H1 (cell line): Measurements from ENCODE around the gene AFF2. TPM values are rescaled to one million over a fixed set of nuclear protein-coding genes. Genes with fewer than 3 reads are reported as not detected.
A peak's percentile ranks its signal among the peaks of the same experiment; 100 is the strongest.

Experiments used
- CTCF ChIA-PET: fragments of 300-600 bp; sonication (Branson Sonifier 250); formaldehyde crosslinking; loops from one replicate; lab custom pipeline; 2021; ENCODE audit not compliant: partially characterized antibody; lab: Charles Lee
- POLR2A ChIA-PET: fragments of 300-600 bp; sonication (Branson Sonifier 250); formaldehyde crosslinking; loops from one replicate; lab custom pipeline; 2021; ENCODE audit warnings: inconsistent platforms; ENCODE audit not compliant: partially characterized antibody; lab: Charles Lee
- DNase-seq, 2 experiments: peaks; one replicate each; pipeline versions ENCODE4 v3.0.0 to v3.0.0-alpha.2; 2010 to 2022; ENCODE audit warnings: low spot score in 2 of 2, low read depth in 1 of 2, mixed read lengths in 1 of 2
- FAIRE-seq: peaks from 2 replicates; lab custom pipeline; 2011; peaks lifted over from hg19 to GRCh38; lab: Jason Lieb, UNC
- H2AFZ ChIP-seq: 2 replicates; pipeline ENCODE4 v1.8.1; 2012; ENCODE audit warnings: low read length, inconsistent platforms
- H2AK5ac ChIP-seq: 2 replicates; pipeline ENCODE4 v1.6.1; 2013; ENCODE audit warnings: low read depth, low read length
- H2BK120ac ChIP-seq: replicated peaks from 2 replicates; pipeline ENCODE3; 2013; ENCODE audit warnings: low read depth, low read length, inconsistent platforms
- H2BK12ac ChIP-seq: 2 replicates; pipeline ENCODE4 v1.6.1; 2013; ENCODE audit warnings: low read depth, low read length
- H2BK15ac ChIP-seq: 2 replicates; pipeline ENCODE4 v1.6.1; 2013; ENCODE audit warnings: low read length
- H2BK20ac ChIP-seq: 2 replicates; pipeline ENCODE4 v1.6.1; 2013; ENCODE audit warnings: low read length
- H2BK5ac ChIP-seq: 2 replicates; pipeline ENCODE4 v1.6.1; 2013; ENCODE audit warnings: low read depth, low read length
- H3K14ac ChIP-seq: 2 replicates; pipeline ENCODE4 v1.6.1; 2013; ENCODE audit warnings: inconsistent platforms; ENCODE audit not compliant: insufficient read length
- H3K18ac ChIP-seq: 2 replicates; pipeline ENCODE4 v1.6.1; 2013; ENCODE audit warnings: low read length; ENCODE audit errors: extremely low read depth
- H3K23ac ChIP-seq: 2 replicates; pipeline ENCODE4 v1.6.1; 2013; ENCODE audit warnings: inconsistent platforms; ENCODE audit not compliant: insufficient read length
- H3K23me2 ChIP-seq: 2 replicates; pipeline ENCODE4 v1.6.1; 2013; ENCODE audit warnings: low read depth, low read length
- H3K27ac ChIP-seq: 2 replicates; pipeline ENCODE4 v1.6.1; 2011; ENCODE audit warnings: low read depth, low read length, inconsistent platforms
- H3K27me3 ChIP-seq, 4 experiments: replicated peaks in 1 of 4; 1 replicate in 1 of 4; 2 replicates in 3 of 4; pipeline versions ENCODE4 v1.6.1 to v1.8.1; 2011 to 2013; ENCODE audit warnings: low read length in 3 of 4, mild to moderate bottlenecking in 3 of 4, inconsistent platforms in 2 of 4, mixed read lengths in 2 of 4, moderate library complexity in 1 of 4; ENCODE audit not compliant: control insufficient read depth in 3 of 4, insufficient read depth in 3 of 4; ENCODE audit errors: extremely low read depth in 1 of 4
- H3K36me3 ChIP-seq, 4 experiments: 2 replicates each; pipeline versions ENCODE4 v1.6.1 to v1.8.1; 2011 to 2013; ENCODE audit warnings: mild to moderate bottlenecking in 4 of 4, low read length in 3 of 4, moderate library complexity in 2 of 4, control low read depth in 1 of 4, inconsistent platforms in 1 of 4; ENCODE audit not compliant: insufficient read depth in 4 of 4, control insufficient read depth in 2 of 4
- H3K4ac ChIP-seq: replicated peaks from 2 replicates; pipeline ENCODE3; 2013; ENCODE audit warnings: low read length, low read depth, mixed read lengths, inconsistent platforms; ENCODE audit not compliant: insufficient read length
- H3K4me1 ChIP-seq, 4 experiments: replicated peaks in 1 of 4; 1 replicate in 1 of 4; 2 replicates in 3 of 4; pipeline versions ENCODE4 v1.6.1 to v1.8.1; 2011 to 2013; ENCODE audit warnings: low read length in 3 of 4, inconsistent platforms in 2 of 4, mixed read lengths in 1 of 4; ENCODE audit not compliant: insufficient read depth in 4 of 4, control insufficient read depth in 3 of 4
- H3K4me2 ChIP-seq, 2 experiments: 2 replicates each; pipeline versions ENCODE4 v1.6.1 to v1.8.1; 2011 to 2013; ENCODE audit warnings: low read depth in 2 of 2, low read length in 2 of 2, control low read depth in 1 of 2, inconsistent platforms in 1 of 2, mild to moderate bottlenecking in 1 of 2; ENCODE audit not compliant: insufficient read depth in 1 of 2
- H3K4me3 ChIP-seq, 4 experiments: fragments of 200-600, 300-600 bp in 1 of 4; sonication (generic), shearing (Covaris generic), sonication (Bioruptor Twin) in 1 of 4; 2 replicates each; pipeline versions ENCODE4 v1.5.1 to v1.8.1; 2011 to 2016; ENCODE audit warnings: low read length in 4 of 4, low read depth in 3 of 4, control low read depth in 2 of 4, inconsistent platforms in 2 of 4, mild to moderate bottlenecking in 2 of 4, mixed read lengths in 1 of 4, moderate library complexity in 1 of 4; ENCODE audit not compliant: insufficient read depth in 2 of 4; ENCODE audit errors: extremely low read depth in 1 of 4
- H3K56ac ChIP-seq: replicated peaks from 2 replicates; pipeline ENCODE3; 2013; ENCODE audit warnings: low read depth, mild to moderate bottlenecking, mixed read lengths, low read length, inconsistent platforms; ENCODE audit not compliant: insufficient read length
- H3K79me1 ChIP-seq: 2 replicates; pipeline ENCODE4 v1.6.1; 2013; ENCODE audit warnings: low read depth, low read length, control low read depth
- H3K79me2 ChIP-seq, 2 experiments: 2 replicates each; pipeline versions ENCODE4 v1.6.1 to v1.8.1; 2012 to 2013; ENCODE audit warnings: low read length in 2 of 2, mild to moderate bottlenecking in 2 of 2, inconsistent platforms in 1 of 2; ENCODE audit not compliant: insufficient read depth in 2 of 2, control insufficient read depth in 1 of 2
- H3K9ac ChIP-seq, 4 experiments: replicated peaks in 1 of 4; 1 replicate in 1 of 4; 2 replicates in 3 of 4; pipeline versions ENCODE4 v1.6.1 to v1.8.1; 2011 to 2013; ENCODE audit warnings: low read depth in 3 of 4, low read length in 3 of 4, control low read depth in 2 of 4, mild to moderate bottlenecking in 2 of 4, moderate library complexity in 2 of 4, inconsistent platforms in 1 of 4; ENCODE audit errors: extremely low read depth in 1 of 4
- H3K9me3 ChIP-seq, 2 experiments: 2 replicates each; pipeline versions ENCODE4 v1.6.1 to v1.8.1; 2012 to 2013; ENCODE audit warnings: mild to moderate bottlenecking in 2 of 2, moderate library complexity in 2 of 2, control low read depth in 1 of 2, inconsistent platforms in 1 of 2, low read depth in 1 of 2, low read length in 1 of 2, mixed read lengths in 1 of 2; ENCODE audit not compliant: insufficient read depth in 2 of 2
- H4K20me1 ChIP-seq, 2 experiments: replicated peaks in 1 of 2; 2 replicates each; pipeline versions ENCODE3 to v1.8.1; 2011 to 2013; ENCODE audit warnings: inconsistent platforms in 2 of 2, low read length in 2 of 2, mild to moderate bottlenecking in 1 of 2; ENCODE audit not compliant: insufficient read depth in 2 of 2, control insufficient read depth in 1 of 2
- H4K5ac ChIP-seq: 2 replicates; pipeline ENCODE4 v1.6.1; 2013; ENCODE audit warnings: low read length, low read depth, mixed read lengths, inconsistent platforms; ENCODE audit not compliant: insufficient read length
- H4K8ac ChIP-seq: 2 replicates; pipeline ENCODE4 v1.8.0; 2013; ENCODE audit warnings: mild to moderate bottlenecking, moderate library complexity, low read length, inconsistent platforms; ENCODE audit not compliant: insufficient read depth; ENCODE audit errors: extremely low read depth
- H4K91ac ChIP-seq: replicated peaks from 2 replicates; pipeline ENCODE3; 2013; ENCODE audit warnings: low read length, mixed read lengths, inconsistent platforms; ENCODE audit not compliant: insufficient read length
- BRCA1 ChIP-seq: IDR thresholded peaks from 2 replicates; pipeline ENCODE4 v1.6.1; 2012; ENCODE audit warnings: low read depth, low read length, improper control_type of control experiment
- CBX5 ChIP-seq: fragments of 300-800, 300-1000 bp; sonication (generic); IDR thresholded peaks from 2 replicates; pipeline ENCODE4 v1.7.1; 2016; ENCODE audit warnings: antibody characterized with exemption, low read length, low read depth
- CBX8 ChIP-seq: fragments of 300-800, 300-1000 bp; sonication (generic); IDR thresholded peaks from 2 replicates; pipeline ENCODE4 v1.7.1; 2016; ENCODE audit warnings: low read depth, low read length, borderline replicate concordance
- EGR1 ChIP-seq: IDR thresholded peaks from 2 replicates; pipeline ENCODE4 v1.6.1; 2011; ENCODE audit warnings: low read depth, low read length, borderline replicate concordance
- RAD21 ChIP-seq, 2 experiments: IDR thresholded peaks in 1 of 2; conservative IDR thresholded peaks in 1 of 2; 2 replicates each; pipeline ENCODE4 v1.6.1; 2011; ENCODE audit warnings: low read depth in 2 of 2, low read length in 2 of 2, improper control_type of control experiment in 1 of 2, inconsistent platforms in 1 of 2, mild to moderate bottlenecking in 1 of 2, moderate library complexity in 1 of 2
- RNF2 ChIP-seq: fragments of 200-900, 300-1000 bp; sonication (generic); IDR thresholded peaks from 2 replicates; pipeline ENCODE4 v1.7.1; 2016; ENCODE audit warnings: borderline replicate concordance, low read depth, mild to moderate bottlenecking, antibody characterized with exemption, low read length; ENCODE audit not compliant: poor library complexity, severe bottlenecking; ENCODE audit errors: missing control alignments
- SUZ12 ChIP-seq: fragments of 200-600 bp; sonication (generic); IDR thresholded peaks from 2 replicates; pipeline ENCODE4 v1.6.1; 2012; ENCODE audit warnings: mild to moderate bottlenecking, inconsistent platforms, low read length, moderate library complexity, mixed read lengths
- TCF12 ChIP-seq: IDR thresholded peaks from 2 replicates; pipeline ENCODE4 v1.6.1; 2011; ENCODE audit warnings: low read depth, mild to moderate bottlenecking, low read length
- WGBS, 2 experiments: shearing (Covaris generic) in 1 of 2; methylation state at CpG; one replicate each; pipeline versions ENCODE4 v1.1.6 to v1.1.7; 2013 to 2015; ENCODE audit warnings: low lambda C conversion rate in 2 of 2, mixed read lengths in 2 of 2, inconsistent platforms in 1 of 2, low coverage in 1 of 2, missing lambda C conversion rate in 1 of 2; ENCODE audit not compliant: insufficient replicate concordance in 2 of 2, insufficient coverage in 1 of 2, insufficient read length in 1 of 2; ENCODE audit errors: extremely low coverage in 1 of 2, missing lambda C conversion rate in 1 of 2; 5-methylcytosine and 5-hydroxymethylcytosine counted together
- polyA plus RNA-seq, 7 experiments: library from polyadenylated mRNA; depleted of rRNA in 3 of 7; stranded (reverse) in 5 of 7; unstranded in 2 of 7; fragments of >200 nt in 5 of 7; fragments of 200-250 nt in 2 of 7; gene quantifications; 1 replicate in 5 of 7; 2 replicates in 1 of 7; 4 replicates in 1 of 7; pipeline versions ENCODE4 v1.2.1 to v1.2.3, GENCODE V29; 2011 to 2013; ENCODE audit warnings: missing spikeins in 2 of 7, mixed read lengths in 2 of 7
- total RNA-seq: library from RNA; stranded (reverse); fragmentation: NEBNext Ultra II Directional; extraction: Animal tissue kit (Norgen Biotek cat#: 25700); gene quantifications from 2 replicates; pipeline ENCODE4 v1.2.1, GENCODE V29; 2021
- TF ChIP-seq, protein P1 (sequence below): IDR thresholded peaks from 2 replicates; pipeline ENCODE4 v1.6.1; 2011; ENCODE audit warnings: low read depth, mild to moderate bottlenecking, low read length; ENCODE audit not compliant: insufficient read depth
- TF ChIP-seq, protein P2 (sequence below), 3 experiments: IDR thresholded peaks; 1 replicate in 2 of 3; 2 replicates in 1 of 3; pipeline versions ENCODE4 v1.5.1 to v1.6.1; 2011; ENCODE audit warnings: low read length in 3 of 3, mild to moderate bottlenecking in 3 of 3, inconsistent platforms in 2 of 3, low read depth in 1 of 3, moderate library complexity in 1 of 3; ENCODE audit not compliant: insufficient read depth in 1 of 3; ENCODE audit errors: control extremely low read depth in 1 of 3

The AFF2 gene
- total and polyA plus RNA-seq, 2 of the 8 experiments (the other 6 are each of a cell fraction or from before 2014, with no cell fraction given) = 2.0 to 7.3 TPM

DNA sequence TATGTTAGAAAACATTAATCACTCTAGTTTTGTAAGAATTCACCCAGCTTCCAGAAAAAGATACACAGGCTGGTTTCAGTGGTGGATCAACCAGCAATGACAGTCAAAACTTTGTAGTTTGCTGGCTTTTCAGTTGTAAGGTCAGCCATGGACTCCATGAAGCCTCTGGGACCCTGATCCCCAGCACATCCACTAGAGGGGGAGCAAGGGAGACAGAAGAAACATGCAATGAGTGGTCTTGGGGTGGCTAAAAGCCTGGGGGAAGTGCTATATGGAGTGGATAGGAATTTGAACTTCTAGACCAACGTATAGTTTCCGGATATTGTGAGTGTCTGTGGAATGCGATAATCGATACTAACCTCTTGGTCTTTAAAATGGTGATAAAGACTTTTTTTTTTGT, 72.7 kb downstream of the AFF2 start:
- DNase-seq = no peak
- CTCF ChIA-PET = interaction anchor here (0.8 to 1.8 kb wide), 2 partner anchors 15 to 460 kb away, joined by 4 read pairs; no protein-coding TSS in a partner anchor
- TF ChIP-seq BRCA1 (no peak), TCF12 (no peak), RNF2 (no peak), SUZ12 (no peak), CBX8 (no peak), RAD21 (IDR thresholded peaks at IDR 0.05 in 1 of 2, conservative IDR thresholded peaks at IDR 0.05 in 1 of 2; ENCODE audit: low read depth in 2 of 2, low read length in 2 of 2) (peak; percentile 49 to 69), CBX5 (no peak), EGR1 (no peak)
- TF ChIP-seq, protein P1, sequence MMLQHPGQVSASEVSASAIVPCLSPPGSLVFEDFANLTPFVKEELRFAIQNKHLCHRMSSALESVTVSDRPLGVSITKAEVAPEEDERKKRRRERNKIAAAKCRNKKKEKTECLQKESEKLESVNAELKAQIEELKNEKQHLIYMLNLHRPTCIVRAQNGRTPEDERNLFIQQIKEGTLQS = no peak
- TF ChIP-seq, protein P2, sequence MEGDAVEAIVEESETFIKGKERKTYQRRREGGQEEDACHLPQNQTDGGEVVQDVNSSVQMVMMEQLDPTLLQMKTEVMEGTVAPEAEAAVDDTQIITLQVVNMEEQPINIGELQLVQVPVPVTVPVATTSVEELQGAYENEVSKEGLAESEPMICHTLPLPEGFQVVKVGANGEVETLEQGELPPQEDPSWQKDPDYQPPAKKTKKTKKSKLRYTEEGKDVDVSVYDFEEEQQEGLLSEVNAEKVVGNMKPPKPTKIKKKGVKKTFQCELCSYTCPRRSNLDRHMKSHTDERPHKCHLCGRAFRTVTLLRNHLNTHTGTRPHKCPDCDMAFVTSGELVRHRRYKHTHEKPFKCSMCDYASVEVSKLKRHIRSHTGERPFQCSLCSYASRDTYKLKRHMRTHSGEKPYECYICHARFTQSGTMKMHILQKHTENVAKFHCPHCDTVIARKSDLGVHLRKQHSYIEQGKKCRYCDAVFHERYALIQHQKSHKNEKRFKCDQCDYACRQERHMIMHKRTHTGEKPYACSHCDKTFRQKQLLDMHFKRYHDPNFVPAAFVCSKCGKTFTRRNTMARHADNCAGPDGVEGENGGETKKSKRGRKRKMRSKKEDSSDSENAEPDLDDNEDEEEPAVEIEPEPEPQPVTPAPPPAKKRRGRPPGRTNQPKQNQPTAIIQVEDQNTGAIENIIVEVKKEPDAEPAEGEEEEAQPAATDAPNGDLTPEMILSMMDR (IDR thresholded peaks at IDR 0.05; ENCODE audit: control extremely low read depth in 1 of 3, insufficient read depth in 1 of 3, low read depth in 1 of 3, low read length in 3 of 3) = peak; percentile 36 to 55 (median 49)

More for the DNA sequence above, 72.7 kb downstream of the AFF2 start:
- Histone ChIP-seq H4K91ac (no peak overlapping the region), H3K27ac (no peak overlapping the region), H3K9me3 (no peaks in the 10 kb centered on the region), H3K4me2 (no peak overlapping the region), H3K36me3 (no peaks in the 10 kb centered on the region), H2BK12ac (no peak overlapping the region), H3K14ac (no peak overlapping the region), H4K8ac (no peak overlapping the region), H2AFZ (no peak overlapping the region), H3K23ac (no peak overlapping the region), H3K18ac (no peak overlapping the region), H3K9ac (no peak overlapping the region), H3K4ac (no peak overlapping the region), H3K27me3 (no peaks in the 10 kb centered on the region), H2BK120ac (no peak overlapping the region), H3K4me1 (no peaks in the 10 kb centered on the region; a peak in 1 of 7 replicates), H4K20me1 (no peaks in the 10 kb centered on the region), H2BK20ac (no peak overlapping the region), H3K23me2 (no peaks in the 10 kb centered on the region; the same call in 1 of the 2 replicates), H3K56ac (no peak overlapping the region), H3K79me1 (no peaks in the 10 kb centered on the region), H3K79me2 (no peaks in the 10 kb centered on the region), H3K4me3 (no peak overlapping the region), H2AK5ac (no peak overlapping the region), H4K5ac (no peak overlapping the region), H2BK15ac (no peak overlapping the region), H2BK5ac (no peak overlapping the region)
- peak; percentile 78 for FAIRE-seq
- 71% methylated on average over 3 of the region's 4 CpGs; no CpG with 5 or more reads in 1 of the 2 experiments for WGBS, 2 experiments
- POLR2A ChIA-PET = no interaction called here
